GM23338 (cell line): ENCODE data around the gene USP2.

Experiments
- CTCF ChIP-seq, 2 experiments: fragments of 200-600 bp in 1 of 2; sonication (generic) in 1 of 2; conservative IDR thresholded peaks; 2 replicates each; pipeline versions ENCODE4 v1.5.1 to v1.6.1; 2016 to 2017; ENCODE audit warnings: antibody characterized with exemption in 2 of 2, low read depth in 2 of 2, mild to moderate bottlenecking in 2 of 2, moderate library complexity in 1 of 2
- EZH2 ChIP-seq: fragments of 200-600 bp; sonication (generic); IDR thresholded peaks from one replicate; pipeline ENCODE4 v1.8.0; 2017; ENCODE audit warnings: antibody characterized with exemption, mild to moderate bottlenecking, low read depth; ENCODE audit not compliant: unreplicated experiment
- POLR2AphosphoS5 ChIP-seq: IDR thresholded peaks from 2 replicates; pipeline ENCODE4 v1.6.1; 2016; ENCODE audit warnings: antibody characterized with exemption, low read depth
- TF ChIP-seq, protein P1 (sequence below): IDR thresholded peaks from 2 replicates; pipeline ENCODE4 v1.6.1; 2016; ENCODE audit warnings: antibody characterized with exemption

GRCh38 chr11:119417726-119418540, 36.4 kb upstream of the USP2 start:
- TF ChIP-seq CTCF (conservative IDR thresholded peaks at IDR 0.05; ENCODE audit: low read depth in 2 of 2) = no peak
- TF ChIP-seq, protein P1, sequence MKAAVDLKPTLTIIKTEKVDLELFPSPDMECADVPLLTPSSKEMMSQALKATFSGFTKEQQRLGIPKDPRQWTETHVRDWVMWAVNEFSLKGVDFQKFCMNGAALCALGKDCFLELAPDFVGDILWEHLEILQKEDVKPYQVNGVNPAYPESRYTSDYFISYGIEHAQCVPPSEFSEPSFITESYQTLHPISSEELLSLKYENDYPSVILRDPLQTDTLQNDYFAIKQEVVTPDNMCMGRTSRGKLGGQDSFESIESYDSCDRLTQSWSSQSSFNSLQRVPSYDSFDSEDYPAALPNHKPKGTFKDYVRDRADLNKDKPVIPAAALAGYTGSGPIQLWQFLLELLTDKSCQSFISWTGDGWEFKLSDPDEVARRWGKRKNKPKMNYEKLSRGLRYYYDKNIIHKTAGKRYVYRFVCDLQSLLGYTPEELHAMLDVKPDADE = peak; percentile 55; the same call in 1 of the 2 replicates
- TF ChIP-seq POLR2AphosphoS5 = peak; percentile 97
- TF ChIP-seq EZH2 = no peak
